ENCODE data around the gene SLC35E1. TPM values are rescaled to one million over a fixed set of nuclear protein-coding genes. Genes with fewer than 3 reads are reported as not detected.

Gene SLC35E1
- total RNA-seq, 1 experiment from 2014 or later = 52.6 TPM

DNA sequence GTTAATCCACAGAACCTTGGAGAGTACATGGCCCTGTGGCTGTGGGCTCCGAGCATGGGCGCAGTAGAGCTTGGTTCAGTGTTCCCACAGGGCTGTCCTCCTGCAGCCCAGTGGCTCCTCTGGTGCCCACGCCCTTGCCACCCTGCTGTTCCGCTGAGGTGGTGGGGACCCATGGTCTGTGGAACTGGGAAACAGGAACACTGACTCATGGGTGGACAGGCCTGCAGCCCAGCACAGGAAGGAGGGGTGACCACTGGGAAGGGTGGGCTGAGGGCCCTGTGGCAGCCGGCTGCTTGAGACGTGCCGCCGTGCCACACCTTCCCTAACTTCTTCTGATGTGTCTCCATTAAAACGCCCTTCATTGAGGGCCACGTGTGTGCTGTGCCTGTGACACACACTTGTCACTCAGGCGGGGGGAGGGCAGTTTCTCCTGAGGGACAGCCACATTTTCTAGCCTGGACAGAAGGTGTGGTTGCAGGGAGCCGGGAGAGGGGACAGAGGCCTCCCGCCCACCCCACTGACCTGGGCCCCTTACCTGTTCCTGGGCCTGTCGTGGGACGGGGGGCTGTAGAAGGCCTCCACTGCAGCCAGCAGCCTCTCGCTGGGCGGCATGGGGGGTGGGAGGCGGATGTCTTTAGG is 51.1 kb downstream of the SLC35E1 start:
- Histone ChIP-seq H3K9me2 (replicated peaks; ENCODE audit: low read length) (no peaks in the 10 kb centered on the region), H3K27ac (ENCODE audit: low read length) (no peak overlapping the region), H3K9ac (ENCODE audit: low read length) (no peak overlapping the region), H2AFZ (ENCODE audit: low read length) (no peak overlapping the region), H3K4me2 (ENCODE audit: low read length) (no peak overlapping the region), H3K4me3 (ENCODE audit: low read length) (no peak overlapping the region), H3K36me3 (ENCODE audit: low read depth, low read length) (peaks cover 66% of the 10 kb centered on the region), H3K9me3 (ENCODE audit: low read length) (no peaks in the 10 kb centered on the region), H3K79me2 (ENCODE audit: low read length) (no peaks in the 10 kb centered on the region), H3K27me3 (ENCODE audit: low read length) (no peaks in the 10 kb centered on the region), H3K4me1 (ENCODE audit: insufficient read depth, low read length) (no peaks in the 10 kb centered on the region), H3F3A (ENCODE audit: low read length, unreplicated experiment) (peaks cover 4% of the 10 kb centered on the region), H4K20me1 (ENCODE audit: low read length) (peaks cover 8% of the 10 kb centered on the region; the same call in 1 of the 2 replicates)
- TF ChIP-seq EZH2phosphoT487 (IDR thresholded peaks at IDR 0.05; ENCODE audit: borderline replicate concordance, low read length) (no peak), EZH2 (IDR thresholded peaks at IDR 0.05; ENCODE audit: low read length, unreplicated experiment) (no peak)
- TF ChIP-seq, protein P1, sequence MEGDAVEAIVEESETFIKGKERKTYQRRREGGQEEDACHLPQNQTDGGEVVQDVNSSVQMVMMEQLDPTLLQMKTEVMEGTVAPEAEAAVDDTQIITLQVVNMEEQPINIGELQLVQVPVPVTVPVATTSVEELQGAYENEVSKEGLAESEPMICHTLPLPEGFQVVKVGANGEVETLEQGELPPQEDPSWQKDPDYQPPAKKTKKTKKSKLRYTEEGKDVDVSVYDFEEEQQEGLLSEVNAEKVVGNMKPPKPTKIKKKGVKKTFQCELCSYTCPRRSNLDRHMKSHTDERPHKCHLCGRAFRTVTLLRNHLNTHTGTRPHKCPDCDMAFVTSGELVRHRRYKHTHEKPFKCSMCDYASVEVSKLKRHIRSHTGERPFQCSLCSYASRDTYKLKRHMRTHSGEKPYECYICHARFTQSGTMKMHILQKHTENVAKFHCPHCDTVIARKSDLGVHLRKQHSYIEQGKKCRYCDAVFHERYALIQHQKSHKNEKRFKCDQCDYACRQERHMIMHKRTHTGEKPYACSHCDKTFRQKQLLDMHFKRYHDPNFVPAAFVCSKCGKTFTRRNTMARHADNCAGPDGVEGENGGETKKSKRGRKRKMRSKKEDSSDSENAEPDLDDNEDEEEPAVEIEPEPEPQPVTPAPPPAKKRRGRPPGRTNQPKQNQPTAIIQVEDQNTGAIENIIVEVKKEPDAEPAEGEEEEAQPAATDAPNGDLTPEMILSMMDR (conservative IDR thresholded peaks at IDR 0.05; ENCODE audit: low read depth, low read length) = no peak
- ATAC-seq = no peak
- intact Hi-C loops (cut with micrococcal nuclease) = no loop called here
- ChIA-PET POLR2A (ENCODE audit: unreplicated experiment) (no interaction called here), CTCF (no interaction called here)
- BruUV-seq (replicated peaks) = no TSS peak
- DNase-seq = no peak

DNA sequence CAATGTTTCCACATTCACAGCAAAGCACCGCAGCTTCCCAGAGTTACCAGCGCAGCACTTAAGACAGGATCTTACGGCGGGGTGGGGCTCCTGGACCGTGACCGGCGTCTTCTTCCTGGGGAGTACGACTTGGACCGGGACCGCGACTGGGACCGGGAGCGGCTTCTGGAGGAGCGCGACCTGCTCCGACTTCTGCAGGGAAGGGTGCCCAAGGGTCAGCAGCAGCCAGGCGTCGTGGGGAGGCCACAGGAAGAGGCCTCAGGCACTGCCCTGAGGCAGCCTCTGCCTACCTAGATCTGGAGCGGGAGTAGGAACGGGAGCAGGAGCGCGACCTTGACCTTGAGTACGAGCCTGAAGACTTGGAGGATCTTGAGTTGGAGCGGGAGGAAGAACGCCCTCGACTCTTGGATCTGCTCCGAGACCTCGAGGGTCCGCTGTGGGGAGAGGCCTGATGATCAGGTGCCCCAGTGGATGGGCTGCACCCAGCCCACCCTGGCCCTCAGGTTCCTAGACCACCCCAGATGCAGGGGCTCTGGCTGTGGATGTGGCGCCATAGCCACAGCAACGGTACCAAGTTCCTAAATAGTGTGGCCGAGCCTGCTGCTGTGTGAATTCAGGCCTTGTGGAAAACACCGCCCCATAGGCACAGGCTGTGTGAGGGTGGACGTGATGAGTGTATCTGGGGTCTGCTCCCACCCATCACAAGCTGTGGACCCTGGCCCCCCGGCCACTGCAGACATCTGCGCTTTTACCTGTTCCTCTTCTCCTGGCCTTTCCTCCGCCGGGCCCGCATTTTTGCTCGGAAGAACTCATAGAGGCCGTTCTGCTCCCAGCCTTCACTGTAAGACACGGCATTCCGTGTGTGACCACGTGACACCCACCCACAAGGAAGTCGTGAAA is 51.9 kb downstream of the SLC35E1 start:
- Histone ChIP-seq H3K4me2 (ENCODE audit: low read length) (no peak overlapping the region), H4K20me1 (ENCODE audit: low read length) (peaks cover 8% of the 10 kb centered on the region; the same call in 1 of the 2 replicates), H3K9me3 (ENCODE audit: low read length) (no peaks in the 10 kb centered on the region), H3F3A (ENCODE audit: low read length, unreplicated experiment) (peaks cover 4% of the 10 kb centered on the region), H3K79me2 (ENCODE audit: low read length) (no peaks in the 10 kb centered on the region), H3K9me2 (replicated peaks; ENCODE audit: low read length) (no peaks in the 10 kb centered on the region), H3K4me1 (ENCODE audit: insufficient read depth, low read length) (no peaks in the 10 kb centered on the region), H3K9ac (ENCODE audit: low read length) (no peak overlapping the region), H2AFZ (ENCODE audit: low read length) (no peak overlapping the region), H3K27me3 (ENCODE audit: low read length) (no peaks in the 10 kb centered on the region), H3K36me3 (ENCODE audit: low read depth, low read length) (peaks cover 63% of the 10 kb centered on the region), H3K27ac (ENCODE audit: low read length) (no peak overlapping the region), H3K4me3 (ENCODE audit: low read length) (no peak overlapping the region)
- no peak for TF ChIP-seq EZH2 (IDR thresholded peaks at IDR 0.05; ENCODE audit: low read length, unreplicated experiment)
- TF ChIP-seq EZH2phosphoT487 (IDR thresholded peaks at IDR 0.05; ENCODE audit: borderline replicate concordance, low read length) = no peak
- TF ChIP-seq, protein P1 (conservative IDR thresholded peaks at IDR 0.05; ENCODE audit: low read depth, low read length) = no peak
- no peak for ATAC-seq
- ChIA-PET CTCF (no interaction called here), POLR2A (ENCODE audit: unreplicated experiment) (no interaction called here)
- intact Hi-C loops (cut with micrococcal nuclease) = no loop called here
- no peak for DNase-seq
- no TSS peak for BruUV-seq (replicated peaks)

All from PC-3 (cell line).